HG03066 (cell line): ENCODE data around the gene DNAJC4.

Experiments
- ATAC-seq: cut with Tn5 transposase; IDR thresholded peaks from one replicate; pipeline ENCODE4 v1.9.1; 2021; ENCODE audit warnings: low read depth; ENCODE audit not compliant: unreplicated experiment

DNAJC4 gene

GRCh38 chr11:64227405-64227956 lies 2.9 kb upstream of the DNAJC4 start:
- ATAC-seq, result no peak

- no peak for ATAC-seq
Measured at GRCh38 chr11:64229090-64229743, 1.1 kb upstream of the DNAJC4 start.

- no peak for ATAC-seq
Measured at GRCh38 chr11:64229744-64230170, 591 bp upstream of the DNAJC4 start.

- ATAC-seq, result no peak
Measured at GRCh38 chr11:64230985-64231365, 627 bp downstream of the DNAJC4 start.

GRCh38 chr11:64231546-64231945 lies 1.2 kb downstream of the DNAJC4 start:
- ATAC-seq, result no peak

GRCh38 chr11:64232182-64232966 lies 2.0 kb downstream of the DNAJC4 start:
- ATAC-seq, result no peak

- ATAC-seq, result no peak
Measured at GRCh38 chr11:64232967-64233315, 2.6 kb downstream of the DNAJC4 start.

- ATAC-seq, result no peak
Measured at GRCh38 chr11:64233913-64234586, 3.7 kb downstream of the DNAJC4 start, which contains the start of gene VEGFB. VEGFB (plus strand) TSS chr11:64234584; CDS start chr11:64234834, 250 bp downstream.

GRCh38 chr11:64234647-64235379 lies 4.5 kb downstream of the DNAJC4 start:
- ATAC-seq, result no peak

GRCh38 chr11:64235437-64236161 lies 5.3 kb downstream of the DNAJC4 start:
- no peak for ATAC-seq

GRCh38 chr11:64237484-64237951 lies 7.2 kb downstream of the DNAJC4 start:
- no peak for ATAC-seq

GRCh38 chr11:64238076-64238475 lies 7.7 kb downstream of the DNAJC4 start:
- ATAC-seq, result no peak

- no peak for ATAC-seq
Measured at GRCh38 chr11:64238999-64239398, 8.7 kb downstream of the DNAJC4 start.

- ATAC-seq, result no peak
Measured at GRCh38 chr11:64239662-64240434, 9.5 kb downstream of the DNAJC4 start.

- peak; percentile 48 for ATAC-seq
Measured at GRCh38 chr11:64240435-64241240, 10.3 kb downstream of the DNAJC4 start, which contains the start of gene FKBP2. FKBP2 (plus strand) TSS chr11:64241095; CDS start chr11:64242388, 1,293 bp downstream.

GRCh38 chr11:64241241-64241490 lies 10.8 kb downstream of the DNAJC4 start:
- peak; percentile 64 for ATAC-seq

- ATAC-seq, result peak; percentile 8
Measured at GRCh38 chr11:64241491-64242374, 11.4 kb downstream of the DNAJC4 start.
